A549 (cell line): Measurements from ENCODE around the gene CWC15.

ENCODE experiments used
- EP300 ChIP-seq, 2 experiments: fragments of >200 bp; sonication (Bioruptor Twin); formaldehyde crosslinking; IDR thresholded peaks; 2 replicates in 1 of 2; 3 replicates in 1 of 2; pipeline ENCODE4 v1.6.1; 2016 to 2017
- HDAC2 ChIP-seq: fragments of 200-600 bp; sonication (generic); IDR thresholded peaks from 2 replicates; pipeline ENCODE4 v1.6.1; 2016
- HMGXB4 ChIP-seq: fragments of 250-450 bp; sonication (Bioruptor Pico); IDR thresholded peaks from 2 replicates; pipeline ENCODE4 v1.5.0; 2021; ENCODE audit warnings: mild to moderate bottlenecking, moderate library complexity, borderline replicate concordance
- MAZ ChIP-seq: fragments of 150-350 bp; IDR thresholded peaks from 2 replicates; pipeline ENCODE4 v1.6.1; 2014; ENCODE audit warnings: antibody characterized with exemption, low read depth, low read length, borderline replicate concordance
- NR3C1 ChIP-seq: fragments of >200 bp; sonication (Bioruptor Twin); formaldehyde crosslinking; IDR thresholded peaks from 3 replicates; pipeline ENCODE4 v1.6.1; 2017
- PBX3 ChIP-seq: IDR thresholded peaks from 2 replicates; pipeline ENCODE4 v1.6.1; 2012
- POLR2A ChIP-seq: IDR thresholded peaks from 2 replicates; pipeline ENCODE4 v1.6.1; 2012; ENCODE audit warnings: mild to moderate bottlenecking, low read length
- RAD21 ChIP-seq, 2 experiments: fragments of >200 bp in 1 of 2; sonication (Bioruptor Twin) in 1 of 2; formaldehyde crosslinking in 1 of 2; IDR thresholded peaks in 1 of 2; conservative IDR thresholded peaks in 1 of 2; 2 replicates in 1 of 2; 3 replicates in 1 of 2; pipeline ENCODE4 v1.6.1; 2012 to 2018; ENCODE audit warnings: inconsistent platforms in 1 of 2
- RARB ChIP-seq: fragments of 250-450 bp; sonication (Bioruptor Pico); IDR thresholded peaks from 2 replicates; pipeline ENCODE4 v1.8.0; 2021; ENCODE audit warnings: mild to moderate bottlenecking, moderate library complexity
- RCOR1 ChIP-seq: fragments of 150-350 bp; IDR thresholded peaks from 2 replicates; pipeline ENCODE4 v1.6.1; 2014; ENCODE audit warnings: antibody characterized with exemption, low read length, low read depth
- RFX5 ChIP-seq: fragments of 450-650 bp; IDR thresholded peaks from 2 replicates; pipeline ENCODE4 v1.7.1; 2014; ENCODE audit warnings: antibody characterized with exemption, mild to moderate bottlenecking, moderate library complexity
- SREBF2 ChIP-seq: fragments of 450-650 bp; IDR thresholded peaks from 2 replicates; pipeline ENCODE4 v1.6.1; 2014; ENCODE audit warnings: mild to moderate bottlenecking, moderate library complexity
- USF2 ChIP-seq: fragments of 450-650 bp; IDR thresholded peaks from 2 replicates; pipeline ENCODE4 v1.6.1; 2014; ENCODE audit warnings: antibody characterized with exemption
- TF ChIP-seq, protein P1 (sequence below): fragments of >200 bp; sonication (Bioruptor Twin); formaldehyde crosslinking; IDR thresholded peaks from 3 replicates; pipeline ENCODE4 v1.5.1; 2016

- TF ChIP-seq SREBF2 (no peak), RFX5 (no peak), RAD21 (conservative IDR thresholded peaks at IDR 0.05 in 1 of 2, IDR thresholded peaks at IDR 0.05 in 1 of 2) (no peak), EP300 (IDR thresholded peaks at IDR 0.05) (no peak), PBX3 (no peak), NR3C1 (no peak), POLR2A (no peak), RCOR1 (no peak), HMGXB4 (no peak), MAZ (no peak), RARB (no peak), USF2 (no peak), HDAC2 (no peak)
- TF ChIP-seq, protein P1, sequence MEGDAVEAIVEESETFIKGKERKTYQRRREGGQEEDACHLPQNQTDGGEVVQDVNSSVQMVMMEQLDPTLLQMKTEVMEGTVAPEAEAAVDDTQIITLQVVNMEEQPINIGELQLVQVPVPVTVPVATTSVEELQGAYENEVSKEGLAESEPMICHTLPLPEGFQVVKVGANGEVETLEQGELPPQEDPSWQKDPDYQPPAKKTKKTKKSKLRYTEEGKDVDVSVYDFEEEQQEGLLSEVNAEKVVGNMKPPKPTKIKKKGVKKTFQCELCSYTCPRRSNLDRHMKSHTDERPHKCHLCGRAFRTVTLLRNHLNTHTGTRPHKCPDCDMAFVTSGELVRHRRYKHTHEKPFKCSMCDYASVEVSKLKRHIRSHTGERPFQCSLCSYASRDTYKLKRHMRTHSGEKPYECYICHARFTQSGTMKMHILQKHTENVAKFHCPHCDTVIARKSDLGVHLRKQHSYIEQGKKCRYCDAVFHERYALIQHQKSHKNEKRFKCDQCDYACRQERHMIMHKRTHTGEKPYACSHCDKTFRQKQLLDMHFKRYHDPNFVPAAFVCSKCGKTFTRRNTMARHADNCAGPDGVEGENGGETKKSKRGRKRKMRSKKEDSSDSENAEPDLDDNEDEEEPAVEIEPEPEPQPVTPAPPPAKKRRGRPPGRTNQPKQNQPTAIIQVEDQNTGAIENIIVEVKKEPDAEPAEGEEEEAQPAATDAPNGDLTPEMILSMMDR = no peak
These were observed 15.1 kb downstream of the CWC15 start for GRCh38 chr11:94958121-94958696.
